Loucy (cell line): ENCODE measurements around the gene PDK1.

ENCODE experiments used
- EZH2phosphoT487 ChIP-seq: fragments of 200-600 bp; IDR thresholded peaks from 2 replicates; pipeline ENCODE4 v1.6.1; 2018; ENCODE audit warnings: antibody characterized with exemption, mild to moderate bottlenecking, moderate library complexity, borderline replicate concordance
- TF ChIP-seq, protein P1 (sequence below): fragments of 200-600 bp; sonication (generic); conservative IDR thresholded peaks from 2 replicates; pipeline ENCODE4 v1.5.1; 2014; ENCODE audit warnings: mild to moderate bottlenecking, antibody characterized with exemption, low read length

DNA sequence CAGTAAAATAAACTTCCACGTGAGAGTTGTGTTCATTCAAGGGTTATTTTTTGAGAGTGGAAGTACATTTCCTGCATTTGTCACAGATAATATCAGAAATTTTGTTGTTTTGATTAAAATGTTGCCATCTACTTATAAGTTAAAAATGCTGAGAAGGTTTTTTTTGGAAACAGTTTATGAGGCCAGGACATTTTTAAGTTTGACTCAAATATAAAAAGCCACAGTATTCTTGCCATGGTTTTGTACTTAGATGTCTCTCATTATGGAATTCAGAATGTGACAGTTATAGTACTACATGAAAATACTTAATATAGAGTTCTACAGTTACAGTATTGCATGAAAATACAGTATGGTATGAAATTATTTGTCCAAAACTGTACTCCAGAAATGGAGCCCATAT, 44.1 kb downstream of the PDK1 start:
- TF ChIP-seq EZH2phosphoT487, result no peak
- TF ChIP-seq, protein P1, sequence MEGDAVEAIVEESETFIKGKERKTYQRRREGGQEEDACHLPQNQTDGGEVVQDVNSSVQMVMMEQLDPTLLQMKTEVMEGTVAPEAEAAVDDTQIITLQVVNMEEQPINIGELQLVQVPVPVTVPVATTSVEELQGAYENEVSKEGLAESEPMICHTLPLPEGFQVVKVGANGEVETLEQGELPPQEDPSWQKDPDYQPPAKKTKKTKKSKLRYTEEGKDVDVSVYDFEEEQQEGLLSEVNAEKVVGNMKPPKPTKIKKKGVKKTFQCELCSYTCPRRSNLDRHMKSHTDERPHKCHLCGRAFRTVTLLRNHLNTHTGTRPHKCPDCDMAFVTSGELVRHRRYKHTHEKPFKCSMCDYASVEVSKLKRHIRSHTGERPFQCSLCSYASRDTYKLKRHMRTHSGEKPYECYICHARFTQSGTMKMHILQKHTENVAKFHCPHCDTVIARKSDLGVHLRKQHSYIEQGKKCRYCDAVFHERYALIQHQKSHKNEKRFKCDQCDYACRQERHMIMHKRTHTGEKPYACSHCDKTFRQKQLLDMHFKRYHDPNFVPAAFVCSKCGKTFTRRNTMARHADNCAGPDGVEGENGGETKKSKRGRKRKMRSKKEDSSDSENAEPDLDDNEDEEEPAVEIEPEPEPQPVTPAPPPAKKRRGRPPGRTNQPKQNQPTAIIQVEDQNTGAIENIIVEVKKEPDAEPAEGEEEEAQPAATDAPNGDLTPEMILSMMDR, result no peak
